Measurements from ENCODE around the gene SMYD3. TPM values are rescaled to one million over a fixed set of nuclear protein-coding genes. Genes with fewer than 3 reads are reported as not detected.

Gene SMYD3
- total RNA-seq, 1 donor from 2014 or later = 80.8 TPM

DNA sequence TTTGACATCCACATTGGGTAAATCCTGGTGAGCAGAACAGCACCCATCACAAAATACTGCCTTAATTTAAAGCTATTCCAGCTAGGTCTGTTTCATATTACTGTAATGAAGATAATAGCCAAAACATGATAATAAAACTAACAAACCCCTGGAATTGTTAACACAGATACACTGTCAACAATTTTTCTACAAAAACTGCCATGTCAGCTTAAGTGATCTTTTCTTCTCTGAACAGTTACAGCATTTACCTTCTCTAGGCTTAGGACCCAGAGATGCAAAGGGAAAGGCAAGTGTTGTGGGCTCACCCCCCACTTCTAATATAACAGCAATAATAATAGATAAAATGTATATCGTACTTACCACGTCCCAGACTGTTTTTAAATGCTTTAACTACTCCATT is 92.1 kb downstream of the SMYD3 start:
- H3K27me3 Mint-ChIP-seq (ENCODE audit: low read depth, unreplicated experiment) = no peaks in the 10 kb centered on the region
- H3K27me3 ChIP-seq (ENCODE audit: insufficient read depth, low read length) = no peaks in the 10 kb centered on the region
- no peaks in the 10 kb centered on the region for H3K9me3 ChIP-seq (ENCODE audit: insufficient read depth, low read depth, low read length)
- peaks cover 7% of the 10 kb centered on the region for H3K4me1 ChIP-seq (ENCODE audit: insufficient read depth, low read length)
- peaks cover 6% of the 10 kb centered on the region for H3K9me3 Mint-ChIP-seq (ENCODE audit: unreplicated experiment)
- H3K36me3 ChIP-seq (ENCODE audit: insufficient read depth, low read length) = no peaks in the 10 kb centered on the region
- H3K79me2 ChIP-seq (ENCODE audit: insufficient read depth, low read length) = no peaks in the 10 kb centered on the region
- DNase-seq (ENCODE audit: low read depth) (no peak), FAIRE-seq (no peak)
- peaks cover 25% of the 10 kb centered on the region for H3K4me1 Mint-ChIP-seq (ENCODE audit: low read depth, unreplicated experiment)
- H3K4me3 Mint-ChIP-seq (ENCODE audit: unreplicated experiment) = peak overlapping the region; percentile 78
- peaks cover 8% of the 10 kb centered on the region for H3K36me3 Mint-ChIP-seq (ENCODE audit: low read depth, unreplicated experiment)
- H3K4me3 ChIP-seq (ENCODE audit: insufficient read depth, low read depth, low read length) = no peak overlapping the region
- no peak overlapping the region for H3K27ac Mint-ChIP-seq (ENCODE audit: unreplicated experiment)
- H3K4me2 ChIP-seq (ENCODE audit: low read length) = no peak overlapping the region
- TF ChIP-seq EZH2 (IDR thresholded peaks at IDR 0.05; ENCODE audit: insufficient read depth, low read length) = no peak
- TF ChIP-seq, protein P1, sequence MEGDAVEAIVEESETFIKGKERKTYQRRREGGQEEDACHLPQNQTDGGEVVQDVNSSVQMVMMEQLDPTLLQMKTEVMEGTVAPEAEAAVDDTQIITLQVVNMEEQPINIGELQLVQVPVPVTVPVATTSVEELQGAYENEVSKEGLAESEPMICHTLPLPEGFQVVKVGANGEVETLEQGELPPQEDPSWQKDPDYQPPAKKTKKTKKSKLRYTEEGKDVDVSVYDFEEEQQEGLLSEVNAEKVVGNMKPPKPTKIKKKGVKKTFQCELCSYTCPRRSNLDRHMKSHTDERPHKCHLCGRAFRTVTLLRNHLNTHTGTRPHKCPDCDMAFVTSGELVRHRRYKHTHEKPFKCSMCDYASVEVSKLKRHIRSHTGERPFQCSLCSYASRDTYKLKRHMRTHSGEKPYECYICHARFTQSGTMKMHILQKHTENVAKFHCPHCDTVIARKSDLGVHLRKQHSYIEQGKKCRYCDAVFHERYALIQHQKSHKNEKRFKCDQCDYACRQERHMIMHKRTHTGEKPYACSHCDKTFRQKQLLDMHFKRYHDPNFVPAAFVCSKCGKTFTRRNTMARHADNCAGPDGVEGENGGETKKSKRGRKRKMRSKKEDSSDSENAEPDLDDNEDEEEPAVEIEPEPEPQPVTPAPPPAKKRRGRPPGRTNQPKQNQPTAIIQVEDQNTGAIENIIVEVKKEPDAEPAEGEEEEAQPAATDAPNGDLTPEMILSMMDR (IDR thresholded peaks at IDR 0.05; ENCODE audit: insufficient read depth, low read depth, low read length) = no peak
- no peak overlapping the region for H2AFZ ChIP-seq (ENCODE audit: low read depth, low read length)
- H3K27ac ChIP-seq (ENCODE audit: low read depth, low read length) = no peak overlapping the region
- no peaks in the 10 kb centered on the region for H4K20me1 ChIP-seq (ENCODE audit: insufficient read depth, low read length)
- no peak overlapping the region for H3K9ac ChIP-seq (ENCODE audit: low read length)

DNA sequence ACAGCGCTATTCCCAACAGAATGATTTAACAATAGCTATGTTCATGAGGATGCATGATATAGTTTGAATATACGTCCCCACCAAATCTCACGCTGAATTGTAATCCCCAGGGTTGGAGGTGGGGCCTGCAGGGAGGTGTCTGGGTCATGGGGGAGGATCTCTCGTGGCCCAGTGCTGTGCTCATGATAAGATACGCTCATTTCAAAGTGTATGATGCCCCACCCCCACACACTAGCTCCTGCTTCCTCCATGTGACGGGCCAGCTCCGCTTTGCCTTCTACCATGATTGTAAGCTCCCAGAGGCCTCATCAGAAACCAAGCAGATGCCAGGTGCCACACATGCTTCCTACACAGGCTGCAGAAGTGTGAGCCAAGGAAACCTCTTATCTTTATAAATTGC is 93.6 kb downstream of the SMYD3 start:
- TF ChIP-seq, protein P1 (IDR thresholded peaks at IDR 0.05; ENCODE audit: insufficient read depth, low read depth, low read length) = no peak
- no peak for TF ChIP-seq EZH2 (IDR thresholded peaks at IDR 0.05; ENCODE audit: insufficient read depth, low read length)
- no peak for FAIRE-seq
- H3K27me3 ChIP-seq (ENCODE audit: insufficient read depth, low read length) = no peaks in the 10 kb centered on the region
- no peak overlapping the region for H3K27ac ChIP-seq (ENCODE audit: low read depth, low read length)
- H3K79me2 ChIP-seq (ENCODE audit: insufficient read depth, low read length) = no peaks in the 10 kb centered on the region
- H3K4me1 ChIP-seq (ENCODE audit: insufficient read depth, low read length) = peaks cover 7% of the 10 kb centered on the region
- DNase-seq (ENCODE audit: low read depth) = no peak
- H3K9ac ChIP-seq (ENCODE audit: low read length) = no peak overlapping the region
- no peak overlapping the region for H3K4me3 Mint-ChIP-seq (ENCODE audit: unreplicated experiment)
- no peaks in the 10 kb centered on the region for H3K27me3 Mint-ChIP-seq (ENCODE audit: low read depth, unreplicated experiment)
- peaks cover 25% of the 10 kb centered on the region for H3K4me1 Mint-ChIP-seq (ENCODE audit: low read depth, unreplicated experiment)
- H3K36me3 Mint-ChIP-seq (ENCODE audit: low read depth, unreplicated experiment) = peaks cover 6% of the 10 kb centered on the region
- no peak overlapping the region for H2AFZ ChIP-seq (ENCODE audit: low read depth, low read length)
- no peak overlapping the region for H3K4me2 ChIP-seq (ENCODE audit: low read length)
- H3K9me3 ChIP-seq (ENCODE audit: insufficient read depth, low read depth, low read length) = no peaks in the 10 kb centered on the region
- H4K20me1 ChIP-seq (ENCODE audit: insufficient read depth, low read length) = no peaks in the 10 kb centered on the region
- no peak overlapping the region for H3K27ac Mint-ChIP-seq (ENCODE audit: unreplicated experiment)
- no peak overlapping the region for H3K4me3 ChIP-seq (ENCODE audit: insufficient read depth, low read depth, low read length)
- peaks cover 6% of the 10 kb centered on the region for H3K9me3 Mint-ChIP-seq (ENCODE audit: unreplicated experiment)
- H3K36me3 ChIP-seq (ENCODE audit: insufficient read depth, low read length) = no peaks in the 10 kb centered on the region

DNA sequence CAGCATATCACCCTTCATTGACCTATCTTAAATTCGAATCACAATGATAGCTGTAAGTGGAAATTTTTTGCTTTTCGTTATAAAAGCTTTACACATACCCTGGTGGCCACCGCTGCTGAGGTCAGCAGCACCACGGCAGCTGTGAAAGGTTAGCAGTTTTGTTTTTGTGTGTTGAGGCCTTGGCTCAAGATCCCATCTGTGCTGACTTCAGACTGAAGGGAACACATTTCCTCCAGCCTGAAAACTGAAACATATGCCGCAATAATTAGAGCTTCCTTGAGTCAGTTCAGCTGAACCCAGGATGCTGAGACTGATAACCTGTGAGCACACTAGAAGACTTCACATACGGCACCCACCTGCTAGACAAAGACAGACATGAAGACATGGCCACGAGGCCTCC is 103.0 kb downstream of the SMYD3 start:
- H3K9me3 Mint-ChIP-seq (ENCODE audit: unreplicated experiment) = no peaks in the 10 kb centered on the region
- peaks cover 2% of the 10 kb centered on the region for H3K36me3 Mint-ChIP-seq (ENCODE audit: low read depth, unreplicated experiment)
- H3K4me3 ChIP-seq (ENCODE audit: insufficient read depth, low read depth, low read length) = no peak overlapping the region
- H2AFZ ChIP-seq (ENCODE audit: low read depth, low read length) = no peak overlapping the region
- no peaks in the 10 kb centered on the region for H3K9me3 ChIP-seq (ENCODE audit: insufficient read depth, low read depth, low read length)
- peaks cover 3% of the 10 kb centered on the region for H3K4me1 Mint-ChIP-seq (ENCODE audit: low read depth, unreplicated experiment)
- TF ChIP-seq, protein P1 (IDR thresholded peaks at IDR 0.05; ENCODE audit: insufficient read depth, low read depth, low read length) = no peak
- TF ChIP-seq EZH2 (IDR thresholded peaks at IDR 0.05; ENCODE audit: insufficient read depth, low read length) = no peak
- H3K27ac ChIP-seq (ENCODE audit: low read depth, low read length) = no peak overlapping the region
- no peaks in the 10 kb centered on the region for H3K27me3 Mint-ChIP-seq (ENCODE audit: low read depth, unreplicated experiment)
- H3K9ac ChIP-seq (ENCODE audit: low read length) = no peak overlapping the region
- H3K4me2 ChIP-seq (ENCODE audit: low read length) = no peak overlapping the region
- no peaks in the 10 kb centered on the region for H3K36me3 ChIP-seq (ENCODE audit: insufficient read depth, low read length)
- no peak overlapping the region for H3K4me3 Mint-ChIP-seq (ENCODE audit: unreplicated experiment)
- DNase-seq (ENCODE audit: low read depth) (no peak), FAIRE-seq (no peak)
- H4K20me1 ChIP-seq (ENCODE audit: insufficient read depth, low read length) = peaks cover 7% of the 10 kb centered on the region
- no peaks in the 10 kb centered on the region for H3K4me1 ChIP-seq (ENCODE audit: insufficient read depth, low read length)
- no peak overlapping the region for H3K27ac Mint-ChIP-seq (ENCODE audit: unreplicated experiment)
- no peaks in the 10 kb centered on the region for H3K27me3 ChIP-seq (ENCODE audit: insufficient read depth, low read length)
- H3K79me2 ChIP-seq (ENCODE audit: insufficient read depth, low read length) = no peaks in the 10 kb centered on the region

Measured in astrocyte (in vitro differentiated cells and primary cell).